ENCODE measurements around the gene C5orf58.

The C5orf58 gene

DNA sequence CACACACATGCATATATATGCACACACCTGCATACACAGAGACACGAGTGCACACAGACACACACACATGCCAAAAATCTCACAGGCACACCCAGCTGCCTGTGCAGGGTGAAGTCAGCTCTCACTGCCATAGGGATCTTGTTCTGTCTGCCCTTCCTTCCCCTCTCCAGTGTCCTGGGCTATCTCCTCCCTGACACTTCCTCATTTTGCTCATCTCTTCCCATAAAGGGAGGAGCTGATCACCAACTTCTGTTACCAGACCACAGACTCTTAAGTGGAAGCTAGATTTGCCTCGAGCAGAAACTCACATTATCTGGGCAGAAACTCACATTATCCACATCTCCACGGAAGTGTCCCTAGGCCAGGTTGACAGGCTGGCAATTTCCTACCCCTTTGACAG, 36.1 kb downstream of the C5orf58 start:
- ATAC-seq = no peak; the same call in 2 of the 3 replicates
- TF ChIP-seq ZFP30 (CRISPR knock-in tag; IDR thresholded peaks at IDR 0.05) (no peak), ISL1 (CRISPR knock-in tag; IDR thresholded peaks at IDR 0.05) (no peak), CSDC2 (CRISPR knock-in tag; IDR thresholded peaks at IDR 0.05) (no peak), SNAI2 (CRISPR knock-in tag; IDR thresholded peaks at IDR 0.05) (no peak), ZNF70 (CRISPR knock-in tag; IDR thresholded peaks at IDR 0.05) (no peak), CSRNP3 (CRISPR knock-in tag; IDR thresholded peaks at IDR 0.05) (no peak), POU6F1 (CRISPR knock-in tag; IDR thresholded peaks at IDR 0.05; ENCODE audit: borderline replicate concordance, low read depth) (no peak), BACH2 (CRISPR knock-in tag; IDR thresholded peaks at IDR 0.05; ENCODE audit: borderline replicate concordance) (no peak)

- no peak for ATAC-seq
- TF ChIP-seq ZNF8 (CRISPR knock-in tag; IDR thresholded peaks at IDR 0.05) (no peak), RARB (CRISPR knock-in tag; IDR thresholded peaks at IDR 0.05) (no peak), ZNF565 (CRISPR knock-in tag; conservative IDR thresholded peaks at IDR 0.05; ENCODE audit: low read depth) (no peak), PPARA (CRISPR knock-in tag; IDR thresholded peaks at IDR 0.05; ENCODE audit: borderline replicate concordance) (no peak), CSRNP3 (CRISPR knock-in tag; IDR thresholded peaks at IDR 0.05) (no peak), CSDC2 (CRISPR knock-in tag; IDR thresholded peaks at IDR 0.05) (no peak), SNAI2 (CRISPR knock-in tag; IDR thresholded peaks at IDR 0.05) (no peak), ESRRG (CRISPR knock-in tag; IDR thresholded peaks at IDR 0.05) (no peak), ZC3H10 (CRISPR knock-in tag; IDR thresholded peaks at IDR 0.05) (no peak), CREB5 (CRISPR knock-in tag; IDR thresholded peaks at IDR 0.05; ENCODE audit: low read depth) (no peak), ZFP30 (CRISPR knock-in tag; IDR thresholded peaks at IDR 0.05) (no peak), TOX (CRISPR knock-in tag; IDR thresholded peaks at IDR 0.05; ENCODE audit: borderline replicate concordance) (no peak), TCF4 (CRISPR knock-in tag; IDR thresholded peaks at IDR 0.05; ENCODE audit: borderline replicate concordance) (no peak), OSR1 (CRISPR knock-in tag; IDR thresholded peaks at IDR 0.05) (no peak), ISL1 (CRISPR knock-in tag; IDR thresholded peaks at IDR 0.05) (no peak)
Measured at GRCh38 chr5:170269579-170269978, 36.8 kb downstream of the C5orf58 start.

GRCh38 chr5:170270293-170271069, 37.7 kb downstream of the C5orf58 start:
- no peak for ATAC-seq
- TF ChIP-seq TOX (CRISPR knock-in tag; IDR thresholded peaks at IDR 0.05; ENCODE audit: borderline replicate concordance) = no peak
- no peak for TF ChIP-seq ZFP30 (CRISPR knock-in tag; IDR thresholded peaks at IDR 0.05)
- TF ChIP-seq TCF4 (CRISPR knock-in tag; IDR thresholded peaks at IDR 0.05; ENCODE audit: borderline replicate concordance) = no peak
- TF ChIP-seq ISL1 (CRISPR knock-in tag; IDR thresholded peaks at IDR 0.05) = no peak
- TF ChIP-seq POU6F1 (CRISPR knock-in tag; IDR thresholded peaks at IDR 0.05; ENCODE audit: borderline replicate concordance, low read depth) = no peak
- TF ChIP-seq TSHZ2 (CRISPR knock-in tag; IDR thresholded peaks at IDR 0.05) = no peak
- no peak for TF ChIP-seq GLIS3 (CRISPR knock-in tag; IDR thresholded peaks at IDR 0.05)
- no peak for TF ChIP-seq ZNF565 (CRISPR knock-in tag; conservative IDR thresholded peaks at IDR 0.05; ENCODE audit: low read depth)
- no peak for TF ChIP-seq CSRNP3 (CRISPR knock-in tag; IDR thresholded peaks at IDR 0.05)
- no peak for TF ChIP-seq ARNTL (CRISPR knock-in tag; IDR thresholded peaks at IDR 0.05; ENCODE audit: borderline replicate concordance, low read depth)
- no peak for TF ChIP-seq SNAI2 (CRISPR knock-in tag; IDR thresholded peaks at IDR 0.05)
- TF ChIP-seq CSDC2 (CRISPR knock-in tag; IDR thresholded peaks at IDR 0.05) = no peak
- no peak for TF ChIP-seq ZC3H10 (CRISPR knock-in tag; IDR thresholded peaks at IDR 0.05)
